Posterior vena cava (tissue), 2 donors: ENCODE data around the gene ASTN2. TPM values are rescaled to one million over a fixed set of nuclear protein-coding genes. Genes with fewer than 3 reads are reported as not detected.
"Not testable (repeated sequence)": the region's sequence is repeated elsewhere in the genome, so short reads cannot be mapped to it uniquely, and the experiment has no call there.

Experiments
- DNase-seq: peaks from one replicate; pipeline ENCODE4 v3.0.0-alpha.2; 2020; ENCODE audit warnings: low spot score
- intact Hi-C, 2 donors: fragments of 100-400 bp; cut with DNase I; formaldehyde crosslinking; loops; one replicate each; pipeline versions ENCODE4 v1.14.1 to v1.14.2; 2022 to 2023
- total RNA-seq, 2 donors: library from RNA; stranded (reverse); fragmentation: NEBNext Ultra II Directional; extraction: Animal tissue kit (Norgen Biotek cat#: 25700); gene quantifications; one replicate each; pipeline ENCODE4 v1.2.1, GENCODE V29; 2021
- donor health status: DM: yes; HTN: yes; CAD: no.
- donor health status: DM: yes; HTN: yes; CAD: no.

ASTN2 gene
- total RNA-seq, 2 donors from 2014 or later: 4.3 to 5.8 TPM

DNA sequence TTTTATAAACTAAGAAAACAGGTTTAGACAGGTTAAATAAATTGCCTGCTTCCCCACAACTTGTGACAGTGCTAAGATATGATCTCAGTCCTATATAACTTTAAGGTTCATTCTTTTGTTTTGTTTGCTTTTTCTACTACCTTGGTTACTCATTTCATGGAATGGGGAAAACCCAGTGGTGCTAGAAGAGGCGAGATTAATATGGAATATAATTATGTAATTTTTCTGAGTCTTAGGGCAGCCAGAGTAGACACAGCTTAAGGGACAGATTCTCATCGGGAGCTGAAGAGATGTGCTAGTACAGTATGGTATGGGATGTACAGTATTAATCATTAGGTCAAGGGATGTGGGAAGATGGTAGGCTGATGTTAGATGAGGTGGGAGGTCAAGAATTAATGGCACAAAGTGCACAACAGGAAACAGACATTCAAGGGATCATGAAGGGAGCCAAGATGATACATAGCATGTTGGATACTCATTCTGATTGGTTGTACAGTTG is 721.6 kb downstream of the ASTN2 start:
- no peak for DNase-seq
- intact Hi-C loops: no loop called here

- no peak for DNase-seq
- intact Hi-C loops: no loop called here
Measured at GRCh38 chr9:116692616-116693015, 722.2 kb downstream of the ASTN2 start.

- DNase-seq: no peak
- intact Hi-C loops: no loop called here
Measured at GRCh38 chr9:116691607-116692006, 723.2 kb downstream of the ASTN2 start.

DNA sequence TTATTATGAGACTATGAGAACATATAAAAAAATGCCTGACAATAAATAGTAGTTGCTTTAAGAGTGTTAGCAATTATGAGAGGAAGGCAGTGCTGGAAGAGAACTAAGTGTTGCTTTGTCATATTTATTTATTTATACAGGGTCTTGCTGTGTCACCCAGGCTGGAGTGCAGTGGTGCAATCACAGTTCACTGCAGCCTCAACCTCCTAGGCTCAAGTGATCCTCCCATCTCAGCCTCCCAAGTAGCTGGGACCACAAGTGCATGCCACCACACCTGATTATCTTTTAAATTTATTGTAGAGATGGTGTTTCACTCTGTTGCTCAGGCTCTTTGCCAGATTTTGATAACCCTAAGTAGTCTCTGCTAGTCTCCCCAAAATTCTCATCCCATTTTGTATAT is 724.1 kb downstream of the ASTN2 start:
- intact Hi-C loops, DNase-seq: not testable (repeated sequence)

GRCh38 chr9:116689486-116690032 is 725.3 kb downstream of the ASTN2 start:
- no peak for DNase-seq
- intact Hi-C loops: no loop called here

- DNase-seq: no peak
- intact Hi-C loops: no loop called here
Measured at GRCh38 chr9:116688806-116689485, 725.9 kb downstream of the ASTN2 start.

GRCh38 chr9:116687754-116688135 is 727.1 kb downstream of the ASTN2 start:
- intact Hi-C loops: no loop called here

GRCh38 chr9:116687074-116687753 is 727.6 kb downstream of the ASTN2 start, which contains the start of gene TRIM32:
TRIM32 (plus strand) TSS chr9:116687305; CDS start chr9:116697743, 10,438 bp downstream.
- peak; percentile 97 for DNase-seq
- intact Hi-C loops: no loop called here

More at GRCh38 chr9:116687754-116688135, 727.1 kb downstream of the ASTN2 start:
- DNase-seq: no peak

DNA sequence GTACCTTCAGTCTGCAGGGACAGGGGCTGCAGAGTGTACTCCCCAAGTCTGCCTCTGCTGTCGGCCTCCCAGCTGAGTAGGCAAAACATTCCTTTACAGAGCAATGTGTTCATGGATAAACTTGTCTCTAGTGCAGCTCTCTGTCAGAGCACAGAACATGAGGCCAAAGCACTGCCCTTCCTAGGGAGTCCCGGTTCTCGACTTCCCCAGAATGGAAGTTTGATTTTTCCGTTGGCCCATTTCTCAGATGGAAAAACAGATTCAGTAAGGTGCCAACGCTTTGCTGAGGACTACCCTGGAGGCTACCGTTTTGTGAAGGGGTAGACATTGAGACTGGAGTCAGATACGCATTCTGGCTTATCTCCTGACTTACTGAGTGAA is 728.2 kb downstream of the ASTN2 start:
- no peak for DNase-seq
- intact Hi-C loops: no loop called here

DNA sequence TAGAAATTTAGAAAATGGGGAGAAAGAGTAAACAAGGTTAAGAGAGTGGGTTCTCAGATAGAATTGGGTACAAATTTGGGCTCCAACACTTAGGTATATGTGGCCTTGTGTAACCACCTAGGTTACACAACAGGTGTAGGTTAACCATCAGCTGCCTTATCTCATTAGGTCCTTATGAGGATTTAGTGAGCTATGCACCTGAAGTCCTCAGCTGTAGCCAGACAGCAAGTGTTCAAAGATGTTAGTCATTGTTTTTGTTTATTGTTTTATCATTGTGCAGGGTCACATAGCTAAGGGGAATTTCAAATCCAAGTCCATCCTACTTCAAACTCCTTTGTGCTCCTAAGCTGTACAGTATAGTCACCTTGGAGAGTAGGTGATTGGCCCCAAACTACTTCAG is 728.7 kb downstream of the ASTN2 start:
- no peak for DNase-seq
- intact Hi-C loops: no loop called here

DNA sequence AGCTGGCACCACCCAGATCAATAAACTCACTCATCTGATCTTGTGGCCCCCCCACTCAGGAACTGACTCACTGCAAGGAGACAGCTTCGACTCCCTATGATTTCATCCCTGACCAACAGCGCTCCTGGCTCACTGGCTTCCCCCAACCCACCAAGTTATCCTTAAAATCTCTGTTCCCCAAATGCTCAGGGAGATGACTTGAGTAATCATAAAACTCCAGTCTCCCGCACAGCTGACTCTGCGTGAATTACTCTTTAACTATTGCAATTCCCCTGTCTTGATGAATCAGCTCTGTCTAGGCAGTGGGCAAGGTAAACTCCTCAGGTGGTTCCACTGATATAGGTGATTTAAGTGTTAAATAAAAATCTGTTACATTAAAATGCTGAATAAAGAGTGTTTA is 729.7 kb downstream of the ASTN2 start:
- intact Hi-C loops: no loop called here
- no peak for DNase-seq

- intact Hi-C loops: no loop called here
- DNase-seq: no peak
Measured at GRCh38 chr9:116683535-116683934, 731.3 kb downstream of the ASTN2 start.

- DNase-seq: no peak
- intact Hi-C loops: no loop called here
Measured at GRCh38 chr9:116674210-116674980, 740.5 kb downstream of the ASTN2 start.

GRCh38 chr9:116673375-116673774 is 741.5 kb downstream of the ASTN2 start:
- no peak for DNase-seq
- intact Hi-C loops: no loop called here

- intact Hi-C loops: no loop called here
Measured at GRCh38 chr9:116671605-116672004, 743.3 kb downstream of the ASTN2 start.

DNA sequence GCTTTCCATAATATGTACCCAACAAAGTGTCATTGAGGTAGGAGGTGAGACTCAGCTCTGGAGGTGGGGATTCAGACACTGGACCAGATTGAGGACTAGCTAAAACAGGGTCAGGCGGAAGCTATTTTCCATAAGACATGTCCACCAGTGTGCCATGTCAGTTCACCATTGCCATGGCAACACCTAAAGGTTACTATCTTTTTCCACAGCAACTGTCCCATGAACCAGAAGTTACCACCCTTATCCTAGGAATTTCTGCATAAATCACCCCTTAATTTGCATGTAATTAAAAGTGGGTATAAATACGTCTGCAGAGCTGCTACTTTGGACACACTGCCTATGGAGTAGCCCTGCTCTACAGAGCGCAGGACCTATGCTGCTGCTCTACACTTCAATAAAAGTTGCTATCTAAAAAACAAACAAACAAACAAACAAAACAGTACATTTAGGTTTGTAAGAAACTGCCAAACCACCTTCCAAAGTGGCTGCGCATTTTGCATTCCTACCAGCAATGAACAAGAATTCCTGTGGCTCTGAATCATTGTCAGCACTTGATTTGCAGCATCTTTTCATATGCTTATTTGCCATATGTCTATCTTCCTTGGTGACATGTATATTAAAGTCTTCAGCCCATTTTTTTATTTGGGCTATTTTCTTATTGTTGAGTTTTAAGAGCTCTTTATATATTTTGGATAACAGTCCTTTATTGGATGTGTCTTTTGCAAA is 745.7 kb downstream of the ASTN2 start:
- no peak for DNase-seq
- intact Hi-C loops: no loop called here

More at GRCh38 chr9:116671605-116672004, 743.3 kb downstream of the ASTN2 start:
- no peak for DNase-seq

DNA sequence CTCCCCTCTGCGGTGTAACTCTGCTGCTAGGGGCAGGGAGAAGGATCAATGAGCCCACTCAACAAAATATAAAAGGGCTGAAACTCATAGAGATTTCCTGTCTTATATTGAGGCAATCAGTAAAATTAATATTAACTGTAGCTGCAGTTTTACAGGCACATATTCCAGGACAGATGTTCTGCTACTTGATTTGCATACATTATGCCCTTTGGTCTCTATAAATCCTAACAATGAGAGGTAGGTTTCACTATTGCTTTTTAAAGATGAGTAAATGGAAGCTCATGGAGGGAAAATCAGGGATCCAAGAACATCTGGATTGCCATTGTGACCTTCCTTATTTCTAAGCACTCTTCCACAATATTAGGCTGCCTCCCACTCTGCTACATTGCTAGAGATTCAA is 751.3 kb downstream of the ASTN2 start:
- DNase-seq: no peak
- intact Hi-C loops: no loop called here

DNA sequence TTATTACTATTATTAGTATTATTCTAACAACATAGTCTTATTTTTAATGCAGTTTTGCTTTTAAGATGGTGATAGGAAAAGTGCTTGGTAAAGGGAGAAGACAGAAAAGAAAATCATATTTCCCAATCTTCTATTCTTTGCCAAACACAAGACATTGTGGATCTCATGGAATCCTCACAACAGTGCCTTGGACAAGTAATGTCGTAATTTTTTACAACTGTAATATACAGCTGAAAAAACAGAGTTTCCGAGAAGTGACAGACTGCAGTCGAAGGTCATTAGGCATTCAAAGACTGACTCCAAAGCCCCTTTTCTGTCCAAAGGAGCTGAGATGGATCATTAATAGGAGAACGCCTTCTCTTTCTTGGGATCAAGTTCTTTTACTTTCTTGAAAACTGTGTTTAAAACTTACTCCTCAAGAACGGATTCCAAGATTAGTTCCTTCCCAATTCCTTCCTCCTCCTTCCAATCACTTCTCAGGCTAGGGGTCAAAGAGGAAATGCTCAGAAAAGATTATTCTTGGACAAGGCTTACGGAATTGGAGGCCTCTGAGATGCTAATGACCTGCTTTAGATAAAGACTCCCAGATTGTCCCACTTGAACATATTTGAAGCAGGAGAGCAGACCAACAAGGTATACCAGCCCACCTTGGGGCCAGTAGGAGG is 752.1 kb downstream of the ASTN2 start:
- no peak for DNase-seq
- intact Hi-C loops: no loop called here
